K562 (cell line): ENCODE data around the gene C11orf58. TPM values are rescaled to one million over a fixed set of nuclear protein-coding genes. Genes with fewer than 3 reads are reported as not detected.

Source experiments
- ATAC-seq: fragments of 200-7000 bp; cut with Tn5 transposase; 3 replicates; pipeline ENCODE4 v1.9.1; 2020; ENCODE audit warnings: moderate library complexity
- BruUV-seq: library from RNA; stranded (reverse); fragments of 400-500 nt; replicated peaks from 2 replicates; lab custom pipeline; 2021; lab: Mats Ljungman, UMichigan
- CTCF ChIA-PET: fragments of 300-600 bp; formaldehyde crosslinking; extraction: SDS; loops from one replicate; lab custom pipeline; 2021; ENCODE audit warnings: low intra/inter-chr PET ratio; lab: Yijun Ruan, JAX
- POLR2A ChIA-PET: fragments of 300-600, 350-650 bp; sonication (Branson Sonifier 250); formaldehyde crosslinking; extraction: SDS; loops from one replicate; lab custom pipeline; 2021; ENCODE audit warnings: antibody characterized with exemption, inconsistent platforms; lab: Yijun Ruan, JAX
- DNase-seq, 4 experiments: peaks; one replicate each; pipeline versions ENCODE4 v3.0.0 to v3.0.0-alpha.2; 2011 to 2018; ENCODE audit warnings: low spot score in 3 of 4, mixed read lengths in 3 of 4; ENCODE audit errors: extremely low read depth in 1 of 4
- FAIRE-seq: peaks from 2 replicates; lab custom pipeline; 2011; peaks lifted over from hg19 to GRCh38; lab: Jason Lieb, UNC
- H2AFZ ChIP-seq: 2 replicates; pipeline ENCODE4 v1.6.0; 2011; ENCODE audit warnings: low read depth, low read length, control low read depth, inconsistent platforms
- H3K27ac ChIP-seq: fragments of 200-600 bp; 3 replicates; pipeline ENCODE4 v1.8.0; 2011; ENCODE audit warnings: low read depth, mild to moderate bottlenecking, control low read depth, inconsistent platforms, low read length, moderate library complexity, mixed read lengths; ENCODE audit errors: extremely low read depth
- H3K27me3 ChIP-seq, 2 experiments: fragments of 300-600 bp in 1 of 2; 2 replicates in 1 of 2; 3 replicates in 1 of 2; pipeline versions ENCODE4 v1.6.0 to v1.8.0; 2011; ENCODE audit warnings: inconsistent platforms in 2 of 2, low read length in 2 of 2, mild to moderate bottlenecking in 1 of 2, mixed read lengths in 1 of 2, moderate library complexity in 1 of 2; ENCODE audit not compliant: control insufficient read depth in 2 of 2, insufficient read depth in 2 of 2
- H3K36me3 ChIP-seq: fragments of 300-600 bp; 3 replicates; pipeline ENCODE4 v1.8.0; 2011; ENCODE audit warnings: mild to moderate bottlenecking, low read length, inconsistent platforms; ENCODE audit not compliant: control insufficient read depth, insufficient read depth
- H3K4me1 ChIP-seq, 2 experiments: fragments of 200-600 bp in 1 of 2; replicated peaks in 1 of 2; 2 replicates in 1 of 2; 3 replicates in 1 of 2; pipeline versions ENCODE4 v1.5.1 to v1.8.0; 2011; ENCODE audit warnings: inconsistent platforms in 2 of 2, low read length in 2 of 2, mild to moderate bottlenecking in 1 of 2, mixed read lengths in 1 of 2, moderate library complexity in 1 of 2; ENCODE audit not compliant: control insufficient read depth in 2 of 2, insufficient read depth in 2 of 2
- H3K4me2 ChIP-seq: 2 replicates; pipeline ENCODE4 v1.6.1; 2011; ENCODE audit warnings: low read length, control low read depth, inconsistent platforms, mixed read lengths; ENCODE audit not compliant: insufficient read depth
- H3K4me3 ChIP-seq: fragments of 200-600 bp; sonication (generic), shearing (Covaris generic); 2 replicates; pipeline ENCODE4 v1.5.1; 2016; ENCODE audit warnings: control low read depth, inconsistent platforms
- H3K79me2 ChIP-seq: fragments of 200-600 bp; 3 replicates; pipeline ENCODE4 v1.8.0; 2011; ENCODE audit warnings: low read length, inconsistent platforms; ENCODE audit not compliant: control insufficient read depth, insufficient read depth
- H3K9ac ChIP-seq, 2 experiments: 2 replicates each; pipeline versions ENCODE4 v1.6.0 to v1.6.1; 2011; ENCODE audit warnings: low read depth in 2 of 2, low read length in 2 of 2, control low read depth in 1 of 2, inconsistent platforms in 1 of 2, mild to moderate bottlenecking in 1 of 2, mixed read lengths in 1 of 2; ENCODE audit not compliant: insufficient read depth in 1 of 2
- H3K9me1 ChIP-seq: one replicate; pipeline ENCODE4 v1.6.0; 2011; ENCODE audit warnings: inconsistent platforms, mild to moderate bottlenecking, low read length, moderate library complexity; ENCODE audit not compliant: control insufficient read depth, insufficient read depth
- H3K9me3 ChIP-seq: replicated peaks from 2 replicates; pipeline ENCODE4 v1.5.1; 2011; ENCODE audit warnings: low read depth, low read length, inconsistent platforms; ENCODE audit not compliant: control insufficient read depth, insufficient read depth
- H4K20me1 ChIP-seq: replicated peaks from 2 replicates; pipeline ENCODE4 v1.6.1; 2011; ENCODE audit warnings: low read length, inconsistent platforms, mixed read lengths; ENCODE audit not compliant: control insufficient read depth, insufficient read depth
- HOXB6 ChIP-seq: fragments of 250-450 bp; sonication (Bioruptor Pico); IDR thresholded peaks from 2 replicates; pipeline ENCODE4 v1.5.1; 2022; ENCODE audit warnings: mild to moderate bottlenecking, borderline replicate concordance
- MEIS2 ChIP-seq: fragments of 450-650 bp; IDR thresholded peaks from 2 replicates; pipeline ENCODE4 v1.6.1; 2014; ENCODE audit warnings: mild to moderate bottlenecking; ENCODE audit not compliant: partially characterized antibody
- MYNN ChIP-seq, 2 experiments: sonication (generic); formaldehyde crosslinking in 1 of 2; IDR thresholded peaks; 2 replicates each; pipeline versions ENCODE4 v1.5.0 to v1.6.1; 2016 to 2020; ENCODE audit warnings: antibody characterized with exemption in 1 of 2, missing genetic modification reagents in 1 of 2
- PBX2 ChIP-seq, 2 experiments: IDR thresholded peaks in 1 of 2; conservative IDR thresholded peaks in 1 of 2; 2 replicates each; pipeline ENCODE4 v1.6.1; 2016; ENCODE audit warnings: low read depth in 2 of 2, mild to moderate bottlenecking in 1 of 2, missing compliant biosample characterization in 1 of 2, missing genetic modification characterization in 1 of 2, moderate library complexity in 1 of 2
- ZNF589 ChIP-seq: fragments of 200-800 bp; sonication (Bioruptor generic); IDR thresholded peaks from 2 replicates; pipeline ENCODE4 v1.6.1; 2016; ENCODE audit warnings: low read depth, missing genetic modification characterization, missing compliant biosample characterization
- ZSCAN29 ChIP-seq: fragments of 450-650 bp; IDR thresholded peaks from 2 replicates; pipeline ENCODE4 v1.6.1; 2017
- WGBS: fragments of 100-300 bp; shearing (Covaris generic); methylation state at CpG from one replicate; pipeline ENCODE4 v1.1.6; 2016; ENCODE audit warnings: low coverage, mixed read lengths; ENCODE audit not compliant: insufficient coverage; ENCODE audit errors: missing lambda C conversion rate; 5-methylcytosine and 5-hydroxymethylcytosine counted together
- in situ Hi-C: fragments of 300-500 bp; cut with MboI; formaldehyde crosslinking; loops from 4 replicates; pipeline ENCODE4 v1.15.0; 2018; ENCODE audit warnings: inconsistent platforms, mixed read lengths
- intact Hi-C: fragments of 100-400 bp; cut with micrococcal nuclease; formaldehyde crosslinking; loops from 2 replicates; pipeline ENCODE4 v1.14.2; 2022
- polyA plus RNA-seq, 8 experiments: library from polyadenylated mRNA; depleted of rRNA in 4 of 8; stranded (reverse) in 5 of 8; unstranded in 3 of 8; fragments of >200 nt; fragmentation: Nextera tagmentation in 2 of 8; fragmentation: Illumina TruSeq in 1 of 8; extraction: Ambion mirVana in 2 of 8; extraction: Trizol in 1 of 8; gene quantifications; 2 replicates each; pipeline versions ENCODE4 v1.2.1 to v1.2.3, GENCODE V29; 2011 to 2014; ENCODE audit warnings: inconsistent platforms in 1 of 8, missing spikeins in 1 of 8
- total RNA-seq, 7 experiments: library from RNA; depleted of rRNA in 6 of 7; stranded (reverse); fragments of >200 nt in 6 of 7; fragmentation: Illumina TruSeq in 2 of 7; extraction: Trizol in 2 of 7; gene quantifications; 2 replicates each; pipeline versions ENCODE4 v1.2.1 to v1.2.3, GENCODE V29; 2011 to 2021; ENCODE audit warnings: low replicate concordance in 1 of 7

C11orf58 gene
- total and polyA plus RNA-seq, 9 of the 15 experiments (the other 6 are each of a cell fraction or from before 2014, with no cell fraction given): 104 to 421 (median 247) TPM

DNA sequence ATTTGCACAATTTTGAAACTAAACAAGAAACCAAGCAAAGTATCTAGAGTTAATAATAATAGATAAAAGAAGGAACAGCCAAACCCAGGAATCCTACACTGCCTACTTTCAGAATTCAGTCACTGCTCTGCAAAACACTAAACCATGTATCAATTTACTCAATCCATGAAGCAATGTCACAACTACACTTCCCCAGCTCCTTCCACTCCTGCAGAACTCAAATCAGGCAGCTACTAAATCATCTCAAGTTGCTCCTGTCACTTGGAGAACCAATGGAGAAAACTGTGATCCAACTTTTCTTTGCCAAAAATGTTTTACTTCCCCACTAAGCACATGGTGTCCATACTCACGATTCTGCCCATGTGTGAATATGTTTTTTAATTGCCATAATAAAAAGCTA lies 24.9 kb upstream of the C11orf58 start:
- intact Hi-C loops: no loop called here
- ChIA-PET POLR2A (interaction anchor here (0.5 kb wide), 1 partner anchor 24 kb away, joined by 3 read pairs; no protein-coding TSS in a partner anchor), CTCF (no interaction called here)
- H3K4me3 ChIP-seq: no peak overlapping the region
- 0% methylated on average over 1 of the region's 1 CpG for WGBS
- H3K27me3 ChIP-seq: no peaks in the 10 kb centered on the region
- ATAC-seq (no peak), FAIRE-seq (no peak), DNase-seq (no peak)
- in situ Hi-C loops: no loop called here
- no peaks in the 10 kb centered on the region for H3K36me3 ChIP-seq
- no peaks in the 10 kb centered on the region for H3K79me2 ChIP-seq
- H3K4me2 ChIP-seq: no peak overlapping the region
- H3K4me1 ChIP-seq: no peaks in the 10 kb centered on the region
- TF ChIP-seq ZSCAN29: no peak
- no peak for TF ChIP-seq HOXB6
- no peak for TF ChIP-seq MYNN (IDR thresholded peaks at IDR 0.05)
- no peak for TF ChIP-seq MYNN (CRISPR knock-in tag; IDR thresholded peaks at IDR 0.05)
- no peak for TF ChIP-seq PBX2 (CRISPR knock-in tag; IDR thresholded peaks at IDR 0.05; ENCODE audit: low read depth)
- TF ChIP-seq PBX2 (tag; conservative IDR thresholded peaks at IDR 0.05; ENCODE audit: low read depth): peak; percentile 37; the same call in 1 of the 2 replicates
- TF ChIP-seq ZNF589 (CRISPR knock-in tag): no peak
- TF ChIP-seq MEIS2: peak; percentile 47
- BruUV-seq: no TSS peak
- no peak overlapping the region for H3K27ac ChIP-seq
- no peaks in the 10 kb centered on the region for H4K20me1 ChIP-seq
- H3K9ac ChIP-seq: no peak overlapping the region
- H2AFZ ChIP-seq: no peak overlapping the region
- no peaks in the 10 kb centered on the region for H3K9me1 ChIP-seq
- no peaks in the 10 kb centered on the region for H3K9me3 ChIP-seq
